Measurements from ENCODE around the gene CEP128. TPM values are rescaled to one million over a fixed set of nuclear protein-coding genes. Genes with fewer than 3 reads are reported as not detected.

CEP128 gene
- total and polyA plus RNA-seq, 2 experiments from 2014 or later, result 7.6 to 17.6 TPM

- Histone ChIP-seq H3K9me2 (ENCODE audit: insufficient read depth) (no peaks in the 10 kb centered on the region), H3K4me2 (no peak overlapping the region), H3K27ac (ENCODE audit: low read depth) (no peak overlapping the region), H4K20me1 (replicated peaks; ENCODE audit: insufficient read depth) (no peaks in the 10 kb centered on the region), H3K79me2 (replicated peaks; ENCODE audit: insufficient read depth) (no peaks in the 10 kb centered on the region), H3K27me3 (ENCODE audit: insufficient read depth) (no peaks in the 10 kb centered on the region), H2AFZ (no peak overlapping the region), H3K4me1 (ENCODE audit: insufficient read depth) (peaks cover 8% of the 10 kb centered on the region; the same call in 1 of the 2 replicates), H3K4me3 (no peak overlapping the region), H3F3A (replicated peaks; ENCODE audit: low read depth) (no peaks in the 10 kb centered on the region), H3K36me3 (ENCODE audit: insufficient read depth) (no peaks in the 10 kb centered on the region)
- Mint-ChIP-seq H3K4me1 (peaks cover 11% of the 10 kb centered on the region; the same call in 2 of the 3 replicates), H3K27me3 (ENCODE audit: insufficient read depth, low read depth, poor library complexity) (no peaks in the 10 kb centered on the region), H3K4me3 (no peak overlapping the region), H3K27ac (no peak overlapping the region), H3K9me3 (no peaks in the 10 kb centered on the region), H3K36me3 (ENCODE audit: low read depth) (no peaks in the 10 kb centered on the region; the same call in 2 of the 3 replicates)
- no peak for TF ChIP-seq NANOG (IDR thresholded peaks at IDR 0.05; ENCODE audit: borderline replicate concordance)
- no peak for TF ChIP-seq CTCF (conservative IDR thresholded peaks at IDR 0.05; ENCODE audit: low read depth in 2 of 2)
- TF ChIP-seq POLR2AphosphoS5 (IDR thresholded peaks at IDR 0.05; ENCODE audit: low read depth), result no peak
- TF ChIP-seq STAT1 (IDR thresholded peaks at IDR 0.05; ENCODE audit: unreplicated experiment), result no peak
- no peak for TF ChIP-seq EZH2 (IDR thresholded peaks at IDR 0.05; ENCODE audit: low read depth, unreplicated experiment)
- TF ChIP-seq JUNB (IDR thresholded peaks at IDR 0.05; ENCODE audit: unreplicated experiment), result no peak
- TF ChIP-seq REST (IDR thresholded peaks at IDR 0.05; ENCODE audit: unreplicated experiment), result no peak
- TF ChIP-seq EZH2phosphoT487 (IDR thresholded peaks at IDR 0.05; ENCODE audit: unreplicated experiment), result no peak
- no peak for TF ChIP-seq ZNF331 (CRISPR knock-in tag; IDR thresholded peaks at IDR 0.05; ENCODE audit: low read depth)
- TF ChIP-seq ZNF114 (CRISPR knock-in tag; IDR thresholded peaks at IDR 0.05), result no peak
- TF ChIP-seq CREB1 (CRISPR knock-in tag; IDR thresholded peaks at IDR 0.05; ENCODE audit: low read depth), result no peak
- no peak for TF ChIP-seq ETS1 (IDR thresholded peaks at IDR 0.05)
- no peak for TF ChIP-seq ZNF462 (CRISPR knock-in tag; IDR thresholded peaks at IDR 0.05)
- DNase-seq (ENCODE audit: low spot score), result no peak
- no peak for ATAC-seq
Measured at GRCh38 chr14:80770114-80770908, 171.2 kb downstream of the CEP128 start.
